Activated effector memory CD4-positive, alpha-beta T cell treated with anti-CD3 and anti-CD28 coated beads, Interleukin-2, amount 50 U/mL, for 16 hours (primary cell): ENCODE measurements around the gene CHST6.
"Not testable (repeated sequence)": the region's sequence is repeated elsewhere in the genome, so short reads cannot be mapped to it uniquely, and the experiment has no call there.

Source experiments
- DNase-seq: peaks from one replicate; pipeline ENCODE4 v3.0.0-alpha.2; 2020

The CHST6 gene

DNA sequence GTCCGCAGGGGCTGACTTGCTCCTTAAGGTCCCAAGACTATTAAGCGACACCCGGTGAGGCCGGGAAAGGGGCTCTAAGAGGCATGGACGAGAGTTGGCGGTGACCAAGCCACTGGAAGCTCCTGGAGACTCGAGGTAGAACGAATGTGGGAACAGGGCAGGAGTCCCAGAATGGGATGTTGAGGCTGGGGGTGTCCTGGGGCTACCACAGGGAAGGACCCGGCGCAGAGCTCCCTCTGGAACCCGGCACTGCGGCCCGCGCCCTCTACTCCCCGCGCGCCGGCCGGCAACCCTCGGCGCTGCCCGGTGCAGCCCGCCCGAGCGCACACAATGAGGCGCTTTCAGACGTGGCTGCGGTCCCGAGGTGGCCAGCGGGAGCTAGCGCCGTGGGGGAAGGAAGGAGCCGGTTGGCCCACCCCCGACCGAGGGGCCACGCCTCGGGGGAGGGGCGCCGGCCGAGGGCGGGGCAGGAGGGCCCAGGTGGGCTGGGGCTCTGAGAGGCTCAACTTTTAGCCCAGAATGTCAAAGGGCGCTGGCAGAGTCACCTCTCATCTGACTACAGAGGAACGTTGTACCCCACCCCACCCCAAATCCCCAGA lies at the start of gene CHST6:
Gene CHST6, minus strand, starts transcription at position 366 of the 599 bp plus-strand sequence. CDS start 15,613 bp downstream, outside the sequence.
- peak; percentile 69 for DNase-seq

DNA sequence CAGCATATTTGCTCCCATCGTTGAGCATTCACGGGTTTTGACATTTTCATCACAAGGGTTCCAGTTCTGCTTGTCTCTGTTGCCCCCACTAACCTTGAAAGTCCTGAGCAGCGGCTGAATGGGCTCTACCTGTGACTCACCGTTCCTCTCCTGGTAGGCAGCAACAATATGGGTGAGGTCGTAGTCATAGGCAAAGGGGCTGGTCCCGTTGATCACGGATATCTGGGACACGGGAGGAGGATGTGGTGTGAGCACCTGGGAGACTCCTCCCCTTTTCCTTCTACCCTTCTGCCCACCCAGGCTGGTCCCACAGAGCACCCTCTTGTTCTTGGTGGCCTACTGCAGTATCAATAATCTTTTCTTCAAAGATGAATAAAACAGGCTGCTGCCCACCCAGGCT lies 47.2 kb upstream of the CHST6 start:
- DNase-seq: not testable (repeated sequence)

DNA sequence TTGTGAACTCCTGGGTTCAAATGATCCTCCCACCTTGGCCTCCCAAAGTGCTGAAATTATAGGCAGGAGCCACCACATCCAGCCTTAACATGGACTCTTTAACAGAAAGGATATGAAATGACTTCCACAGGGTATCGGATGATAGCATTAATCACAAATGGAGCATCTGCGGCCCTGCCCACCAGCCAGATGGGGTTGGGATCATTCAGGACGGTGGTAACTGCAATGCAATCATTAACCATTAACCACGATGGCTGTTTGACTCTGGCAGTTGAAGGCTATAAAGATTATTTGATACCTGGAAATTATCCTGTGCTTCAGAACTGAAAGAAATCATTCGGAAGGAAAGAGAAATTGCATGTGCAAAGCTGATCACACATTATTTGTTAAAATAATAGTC lies 46.0 kb upstream of the CHST6 start:
- DNase-seq: no peak

DNA sequence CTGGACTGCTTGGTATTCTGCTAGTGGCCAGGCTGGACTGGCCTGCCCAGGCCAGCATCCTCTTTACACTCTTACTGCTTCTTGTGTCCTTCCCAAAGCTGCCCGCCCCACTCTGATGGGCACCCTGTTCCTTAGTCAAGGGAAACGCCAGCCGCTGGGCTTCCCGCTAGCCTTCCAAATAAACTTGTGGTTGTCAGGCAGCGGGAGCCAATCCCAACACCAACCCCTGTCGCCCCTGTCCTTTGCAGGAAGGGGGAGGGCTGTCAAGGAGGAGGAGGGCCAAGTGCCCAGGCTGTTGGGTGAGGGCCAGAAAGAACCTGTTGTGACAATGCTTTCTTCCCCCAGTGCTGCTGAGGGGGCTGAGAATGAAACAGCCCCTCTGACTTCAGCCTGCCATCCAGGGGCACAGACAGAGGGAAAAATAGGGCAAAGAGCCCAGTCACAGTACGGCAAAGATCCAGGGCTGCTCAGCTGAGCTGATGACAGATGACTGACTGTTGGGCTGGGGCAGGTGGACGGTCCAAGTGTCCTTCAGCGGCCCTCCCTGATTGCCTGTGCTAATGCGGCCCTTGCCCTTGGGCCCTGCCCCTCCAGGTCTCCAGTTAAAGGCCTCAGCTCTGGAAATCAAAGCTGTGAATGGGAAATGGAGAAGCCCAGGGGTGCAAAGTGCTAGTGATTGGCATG lies 43.8 kb upstream of the CHST6 start:
- not testable (repeated sequence) for DNase-seq

DNA sequence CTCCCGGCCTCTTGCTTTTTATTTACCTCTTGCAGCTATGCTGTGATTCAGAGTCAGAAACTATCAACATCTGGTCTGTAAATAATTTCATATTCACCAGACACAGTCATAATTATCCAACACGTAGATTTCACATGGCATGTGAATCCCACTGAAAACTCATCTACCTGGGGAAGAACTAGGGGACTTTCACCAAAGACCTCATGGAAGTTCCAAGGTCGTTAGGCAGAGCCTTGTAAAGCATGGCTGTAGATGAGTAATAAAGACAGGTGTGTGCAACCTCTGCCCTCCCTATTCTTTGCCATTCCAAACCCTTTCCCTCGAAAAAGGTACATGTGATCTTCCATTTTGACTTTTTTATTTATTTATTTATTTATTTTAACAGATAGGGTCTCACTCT lies 42.5 kb upstream of the CHST6 start:
- DNase-seq: no peak

DNA sequence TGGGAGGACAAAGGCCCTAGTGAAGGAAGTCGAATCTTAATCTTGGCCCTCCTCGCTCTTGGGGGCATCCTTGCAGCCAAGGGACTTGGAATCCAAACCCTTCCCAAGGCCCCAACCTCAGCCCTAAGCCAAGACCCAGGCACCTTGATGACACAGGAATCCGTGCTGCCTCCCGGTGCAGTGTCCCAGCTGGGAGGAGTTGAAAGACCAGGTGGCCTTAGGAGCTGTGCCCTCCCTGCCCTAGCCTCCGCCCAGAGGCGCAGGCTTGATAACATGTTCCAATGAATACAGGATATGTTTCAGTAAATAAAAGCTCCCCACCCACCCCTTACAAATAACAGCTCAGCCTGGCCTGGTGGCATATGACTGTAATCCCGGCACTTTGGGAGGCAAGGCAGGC lies 40.7 kb upstream of the CHST6 start, which contains the start of gene CHST5:
Gene CHST5, minus strand, starts transcription at position 208 of the 400 bp plus-strand sequence. CDS start 5,724 bp downstream, outside the sequence.
- DNase-seq: no peak

DNA sequence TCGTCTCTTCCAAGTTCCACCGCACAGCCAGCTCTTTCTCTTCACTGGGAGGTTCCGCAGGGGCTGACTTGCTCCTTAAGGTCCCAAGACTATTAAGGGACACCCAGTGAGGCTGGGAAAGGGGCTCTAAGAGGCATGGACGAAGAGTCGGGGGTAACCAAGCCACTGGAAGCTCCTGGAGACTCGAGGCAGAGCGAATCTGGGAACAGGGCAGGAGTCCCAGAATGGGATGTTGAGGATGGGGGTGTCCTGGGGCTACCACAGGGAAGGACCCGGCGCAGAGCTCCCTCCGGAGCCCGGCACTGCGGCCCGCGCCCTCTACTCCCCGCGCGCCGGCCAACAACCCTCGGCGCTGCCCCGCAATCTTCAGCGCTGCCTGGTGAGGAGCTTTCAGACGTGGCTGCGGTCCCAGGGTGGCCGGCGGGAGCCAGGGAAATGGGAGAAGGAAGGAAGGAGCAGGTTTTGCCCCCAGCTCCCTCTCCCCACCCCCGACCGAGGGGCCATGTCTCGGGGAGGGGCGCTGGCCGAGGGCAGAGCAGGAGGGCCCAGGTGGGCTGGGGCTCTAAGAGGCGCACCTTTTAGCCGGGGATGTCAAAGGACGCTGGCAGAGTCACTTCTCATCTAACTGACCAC lies 40.1 kb upstream of the CHST6 start:
- DNase-seq: peak; percentile 13

DNA sequence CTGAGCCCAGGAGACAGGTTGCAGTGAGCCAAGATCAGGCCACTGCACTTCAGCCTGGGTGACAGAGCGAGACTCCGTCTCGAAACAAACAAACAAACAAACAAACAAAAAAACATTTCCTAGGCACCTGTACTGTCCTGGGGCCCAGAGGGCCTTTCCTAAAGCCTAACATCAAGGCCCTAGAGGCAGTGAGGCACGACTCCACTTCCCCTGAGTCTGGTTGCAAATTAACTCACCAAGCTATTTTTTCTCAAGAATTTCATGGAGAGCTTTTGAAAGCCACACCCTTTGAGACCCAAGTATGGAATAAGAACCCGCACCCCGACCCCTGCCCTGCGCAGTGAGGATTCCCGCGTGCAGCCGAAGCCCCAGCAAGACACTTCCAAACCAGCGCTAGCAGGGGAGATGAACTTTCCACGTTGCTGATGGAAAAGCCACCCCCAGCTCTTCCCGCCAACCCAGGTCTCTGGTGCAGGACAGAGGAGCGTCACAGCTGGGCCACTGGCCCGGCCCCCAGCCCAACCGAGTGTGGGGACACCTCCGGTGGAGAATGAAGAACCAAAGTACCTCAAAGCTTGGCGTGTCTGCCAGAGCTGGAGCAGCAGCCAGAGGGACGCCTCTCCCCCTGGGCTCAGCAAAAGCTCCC lies 39.4 kb upstream of the CHST6 start:
- DNase-seq: peak; percentile 50

DNA sequence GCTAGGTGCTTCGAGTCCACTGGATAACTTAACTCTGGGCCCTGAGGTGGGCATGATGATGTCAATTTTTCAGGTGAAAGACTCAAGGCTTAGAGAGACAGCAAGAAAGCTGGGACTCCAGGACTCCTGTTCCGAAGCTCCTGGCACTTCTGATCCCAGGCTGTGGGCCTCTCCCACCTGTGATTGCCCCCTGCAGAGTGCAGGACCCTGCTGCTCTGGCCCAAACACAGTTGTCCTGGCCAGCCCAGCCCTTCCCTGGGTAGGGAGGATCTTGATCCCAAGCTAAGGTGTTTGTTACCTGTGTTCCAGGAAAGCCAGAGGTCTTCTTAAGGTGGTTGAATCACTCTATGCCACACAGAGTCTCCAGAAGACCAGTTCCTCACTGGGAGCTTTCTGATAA lies 37.5 kb upstream of the CHST6 start:
- DNase-seq: peak; percentile 42

DNA sequence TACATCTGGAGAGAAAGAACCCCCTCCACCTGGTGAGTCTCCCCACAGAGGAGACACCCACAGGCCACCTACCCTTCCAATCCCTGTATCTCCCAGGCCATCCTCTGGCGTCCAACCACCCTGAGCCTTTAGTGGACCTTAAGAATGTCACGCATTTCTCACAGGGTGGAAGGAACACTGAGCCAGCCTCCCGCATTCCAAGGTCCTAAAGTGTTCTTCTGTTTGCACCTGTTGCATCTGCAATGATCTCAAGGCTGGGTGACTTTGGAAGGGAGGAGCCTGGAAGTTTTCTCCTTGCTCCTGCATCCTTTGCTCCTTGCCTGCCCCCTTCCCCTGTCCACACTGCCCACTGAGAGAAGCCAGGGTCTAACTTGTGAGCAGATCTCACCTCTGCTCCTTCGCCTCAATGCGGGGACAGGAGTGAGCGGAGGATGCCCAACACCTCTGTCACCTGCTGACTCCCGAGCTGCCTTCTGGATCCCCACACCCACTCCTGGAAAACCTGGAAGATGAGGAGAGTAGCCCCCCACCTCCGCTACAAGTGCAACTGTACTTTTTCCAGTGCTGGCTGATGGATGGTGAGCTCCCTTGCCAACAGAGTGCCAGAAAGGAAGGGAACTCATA lies 37.0 kb upstream of the CHST6 start:
- DNase-seq: peak; percentile 33

DNA sequence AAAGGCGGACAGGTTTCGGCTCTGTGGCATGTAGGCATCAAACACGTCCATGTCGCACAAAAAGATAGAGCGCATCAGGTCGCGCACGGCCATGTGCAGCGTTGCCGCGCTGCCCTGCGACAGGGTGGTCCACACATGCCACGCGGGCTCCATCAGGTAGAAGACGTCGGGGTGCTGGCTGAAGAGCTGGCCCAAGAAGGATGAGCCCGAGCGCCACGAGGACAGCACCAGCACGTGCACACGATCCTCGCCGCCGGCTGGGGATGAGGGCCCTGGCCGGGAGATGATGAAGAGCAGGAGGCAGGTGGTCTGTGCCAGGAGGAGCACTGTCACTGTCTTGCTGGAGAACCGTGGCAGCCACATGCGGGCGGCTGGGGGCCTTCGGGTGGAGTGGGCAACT lies 34.7 kb upstream of the CHST6 start:
- DNase-seq: no peak

DNA sequence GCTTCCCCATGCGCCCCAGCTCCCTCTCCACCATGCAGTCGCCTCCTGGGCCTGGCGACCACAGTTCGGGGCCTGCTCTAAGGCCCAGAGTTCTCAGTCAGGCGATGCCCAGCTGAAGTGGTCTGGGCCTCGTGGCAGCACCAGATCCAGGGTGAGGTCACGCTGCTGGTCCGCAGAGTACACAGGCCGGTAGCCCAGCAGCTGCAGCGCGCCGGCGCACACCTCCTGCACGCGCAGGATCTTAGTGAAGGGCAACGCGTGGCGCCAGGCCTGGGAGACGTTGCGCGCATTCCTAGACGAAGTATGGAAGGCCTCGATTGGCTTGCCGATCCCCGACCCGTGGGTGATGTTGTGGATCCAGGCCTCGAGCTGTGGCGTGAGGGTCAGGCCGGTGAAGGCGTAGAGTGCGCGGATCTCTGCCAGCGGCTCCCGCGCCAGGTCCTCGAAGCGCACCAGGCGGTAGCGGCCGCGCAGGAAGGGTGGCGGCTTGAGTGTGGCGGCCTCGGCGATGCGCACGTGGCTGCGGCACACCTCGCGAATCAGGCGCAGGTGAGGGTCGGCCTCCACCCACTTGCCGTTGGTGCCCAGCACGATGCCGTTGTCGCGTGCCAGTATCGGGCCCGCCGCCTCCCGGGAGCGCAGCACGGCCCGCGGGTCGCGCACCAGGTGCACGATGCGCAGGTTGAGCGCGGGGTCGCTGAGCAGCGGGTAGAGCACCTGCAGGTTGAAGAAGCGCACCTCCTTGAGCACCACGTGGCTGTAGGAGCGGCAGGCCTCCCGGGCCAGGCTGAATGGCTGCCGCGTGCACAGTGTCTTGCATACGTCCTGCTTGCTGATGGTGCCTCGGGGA lies 34.0 kb upstream of the CHST6 start:
- no peak for DNase-seq

DNA sequence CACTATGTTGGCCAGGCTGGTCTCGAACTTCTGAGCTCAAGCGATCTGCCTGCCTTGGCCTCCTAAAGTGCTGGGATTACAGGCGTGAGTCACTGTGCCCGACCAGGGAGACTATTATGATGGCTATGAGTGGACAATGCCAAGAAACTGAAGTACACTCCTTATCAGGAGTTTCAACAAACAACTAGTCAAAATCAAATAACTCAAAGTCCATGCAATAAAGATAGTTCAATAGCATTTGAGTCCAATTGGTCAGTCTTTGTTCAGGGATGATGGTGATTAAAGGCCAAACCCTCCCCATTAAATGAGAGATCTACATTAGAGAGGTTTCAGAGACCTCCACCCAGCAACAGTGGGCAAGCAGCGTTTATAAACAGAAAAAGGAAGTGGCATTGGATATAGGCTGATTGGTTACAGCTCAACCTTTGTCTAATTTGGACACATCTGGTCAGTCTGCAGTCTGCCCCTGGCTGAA lies 32.6 kb upstream of the CHST6 start:
- DNase-seq: no peak

DNA sequence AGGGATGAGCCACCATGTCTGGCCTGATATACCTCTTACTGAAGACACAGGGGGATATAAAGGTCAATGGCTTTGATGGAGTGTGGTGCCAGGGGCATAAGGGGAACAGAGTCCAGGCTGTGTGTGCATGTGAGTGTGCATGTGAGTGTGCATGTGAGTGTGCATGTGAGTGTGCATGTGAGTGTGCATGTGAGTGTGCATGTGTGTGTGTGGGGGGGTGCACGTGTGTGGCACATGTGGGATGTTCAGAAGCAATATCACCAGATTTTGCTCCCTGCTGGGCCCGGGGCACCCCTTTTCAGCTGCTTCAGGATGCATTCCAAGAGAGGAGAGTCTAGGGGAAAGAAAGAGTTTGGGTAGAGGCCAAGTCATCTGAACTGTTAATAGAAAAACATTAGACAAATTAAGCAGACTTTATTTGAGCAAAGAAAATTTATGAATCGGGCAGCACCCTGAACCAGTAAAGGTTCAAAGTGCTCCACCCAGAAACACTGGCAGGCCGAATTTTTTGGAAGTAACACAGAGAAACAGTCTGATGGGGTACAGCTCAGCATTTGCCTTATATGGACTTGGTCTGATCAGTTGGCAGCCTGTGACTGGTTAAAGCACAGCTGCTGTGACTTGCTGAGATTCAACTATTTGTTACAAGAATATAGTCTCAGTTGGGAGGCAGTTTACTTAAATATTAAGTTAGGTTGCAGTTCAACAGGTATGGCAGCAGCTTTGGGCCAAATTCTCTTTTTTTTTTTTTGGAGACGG lies 31.0 kb upstream of the CHST6 start:
- no peak for DNase-seq

DNA sequence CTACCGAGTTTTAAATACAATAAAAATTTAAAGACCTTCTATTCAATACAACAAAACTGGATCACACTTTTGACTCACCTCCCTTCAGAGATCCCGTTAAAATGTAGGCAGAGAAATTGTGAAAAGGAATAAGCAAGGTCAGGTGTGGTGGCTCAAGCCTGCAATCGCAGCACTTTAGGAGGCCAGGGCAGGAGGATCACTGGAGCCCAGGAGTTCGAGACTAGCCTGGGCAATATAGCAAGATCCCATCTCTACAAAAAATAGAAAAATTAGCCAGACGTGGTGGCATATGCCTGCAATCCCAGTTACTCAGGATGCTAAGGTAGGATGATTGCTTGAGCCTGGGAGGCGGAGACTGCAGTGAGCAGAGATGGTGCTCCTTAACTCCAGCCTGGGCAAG lies 23.9 kb upstream of the CHST6 start:
- no peak for DNase-seq

DNA sequence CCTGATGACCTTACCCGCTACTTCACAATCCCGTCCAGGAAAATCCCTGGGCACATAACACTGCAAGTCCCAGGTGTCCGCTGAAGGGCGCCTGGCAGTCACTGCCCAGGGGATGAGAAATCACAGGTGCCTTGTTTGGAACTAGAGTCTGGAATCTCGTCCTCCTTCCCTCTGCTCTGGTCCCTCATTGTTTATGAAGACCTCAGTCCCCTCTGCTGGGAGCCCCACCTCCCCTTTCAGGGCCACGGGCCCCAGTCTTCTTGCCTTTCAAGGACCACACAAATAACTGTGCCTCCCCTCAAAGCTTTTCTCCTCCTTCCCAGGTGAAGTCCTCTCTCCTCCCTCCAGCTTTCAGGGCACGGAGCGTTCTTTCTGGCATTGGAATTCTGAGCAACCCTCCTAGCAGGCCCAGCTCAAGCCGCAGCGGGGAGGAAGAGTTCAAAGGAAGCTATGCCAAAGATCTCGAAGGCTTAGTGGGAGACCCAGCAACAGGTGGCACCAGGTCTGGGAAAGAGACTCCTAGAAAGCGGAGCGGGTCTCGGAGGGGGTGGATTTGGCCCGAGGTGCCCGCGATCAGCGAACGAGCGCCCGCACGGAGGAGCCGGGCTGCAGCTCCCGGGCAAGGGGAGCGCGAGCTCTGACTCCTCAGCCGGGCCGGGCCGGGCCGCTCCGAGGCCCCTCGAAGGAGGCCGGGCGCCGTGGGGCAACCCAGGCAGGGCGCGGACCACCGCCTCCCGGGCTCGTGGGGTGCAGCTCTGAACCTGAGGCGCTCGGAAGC lies 21.1 kb upstream of the CHST6 start:
- peak; percentile 75 for DNase-seq

DNA sequence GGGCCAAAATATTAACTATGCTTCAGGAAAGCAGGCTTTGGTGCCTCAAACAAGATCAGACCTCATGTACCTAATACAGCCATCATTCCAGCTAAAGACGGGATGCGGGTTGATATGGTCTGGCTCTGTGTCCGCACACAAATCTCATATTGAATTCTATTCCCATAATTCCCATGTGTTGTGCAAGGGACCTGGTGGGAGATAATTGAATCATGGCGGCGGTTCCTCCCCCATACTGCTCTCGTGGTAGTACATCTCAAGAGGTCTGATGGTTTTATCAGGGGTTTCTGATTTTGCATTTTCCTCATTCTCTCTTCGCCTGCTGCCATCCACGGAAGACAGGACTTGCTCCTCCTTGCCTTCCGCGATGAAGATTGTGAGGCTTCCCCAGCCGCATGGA lies 19.1 kb upstream of the CHST6 start:
- no peak for DNase-seq

DNA sequence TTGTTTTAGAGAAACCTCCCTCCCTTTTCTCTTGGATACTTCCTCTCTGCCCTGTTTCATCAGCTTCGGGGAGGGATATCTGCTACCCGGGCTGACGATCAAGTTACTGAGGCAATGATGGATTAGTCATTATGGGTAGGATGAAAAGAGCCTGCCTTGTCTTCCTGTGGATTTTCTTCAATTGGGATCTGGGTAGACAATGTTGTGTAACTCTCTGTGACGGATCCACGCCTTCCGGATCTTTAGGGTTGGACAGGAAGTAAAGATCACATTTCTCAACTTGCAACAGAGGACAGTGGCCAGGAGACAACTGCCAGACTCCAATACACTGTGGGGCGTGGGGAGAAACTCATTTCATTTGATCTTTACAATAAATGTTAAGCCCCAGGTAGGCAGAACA lies 11.3 kb upstream of the CHST6 start:
- no peak for DNase-seq

DNA sequence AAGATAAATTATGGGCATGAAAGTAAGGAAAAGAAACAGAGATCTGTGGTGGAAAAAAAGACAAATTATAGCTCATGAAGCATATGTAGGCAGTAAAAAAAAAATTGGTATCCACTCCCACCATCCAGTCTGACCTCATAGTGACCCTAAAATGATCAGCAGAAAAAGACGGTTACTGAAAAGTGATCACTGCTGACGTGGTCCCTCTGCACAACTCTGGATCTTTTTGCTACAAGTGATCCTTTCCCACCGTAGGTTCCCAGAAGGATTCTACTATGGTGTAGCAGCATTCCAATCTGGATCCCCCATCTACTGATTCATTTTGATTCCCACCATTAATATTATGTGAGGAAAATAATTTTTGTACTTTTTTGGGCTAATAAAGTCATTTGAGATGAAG lies 10.9 kb upstream of the CHST6 start:
- DNase-seq: no peak

DNA sequence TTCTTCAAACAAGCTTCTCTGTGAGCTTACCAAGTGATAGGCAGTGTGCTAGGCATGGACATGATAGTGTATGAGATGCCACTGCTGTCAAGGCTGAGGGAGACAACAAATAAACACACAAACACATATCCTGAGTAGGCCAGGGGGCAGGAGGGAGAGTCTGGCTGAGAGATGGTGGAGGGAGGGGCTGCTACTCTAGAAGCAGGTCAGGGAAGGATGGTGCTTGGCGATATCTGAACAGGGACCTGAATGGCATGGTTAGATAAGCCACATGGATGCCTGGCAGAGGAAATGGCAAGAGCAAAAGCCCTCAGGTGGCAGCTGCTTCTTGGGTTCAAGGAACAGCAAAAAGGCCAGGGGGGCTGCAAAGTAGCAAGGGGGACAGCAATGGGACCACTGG lies 8.6 kb upstream of the CHST6 start:
- no peak for DNase-seq
